Adrenal gland (tissue), 19 donors: ENCODE results near the gene SOX21. TPM values are rescaled to one million over a fixed set of nuclear protein-coding genes. Genes with fewer than 3 reads are reported as not detected.

Experiments used
- DNase-seq, 7 donors: peaks; one replicate each; pipeline ENCODE4 v3.0.0-alpha.2; 2019 to 2020
- H3K27ac ChIP-seq, 5 donors: fragments of 200-600 bp; sonication (generic) in 4 of 5; 1 replicate in 3 of 5; 2 replicates in 2 of 5; pipeline versions ENCODE4 v1.5.1 to v1.8.0; 2016 to 2020; ENCODE audit warnings: mild to moderate bottlenecking in 1 of 5
- H3K27me3 ChIP-seq: fragments of 200-600 bp; 2 replicates; pipeline ENCODE4 v1.8.0; 2021
- H3K36me3 ChIP-seq, 2 donors: fragments of 200-600 bp; replicated peaks in 1 of 2; 1 replicate in 1 of 2; 2 replicates in 1 of 2; pipeline versions ENCODE4 v1.5.1 to v1.8.0; 2018 to 2022
- H3K4me1 ChIP-seq, 2 donors: fragments of 200-600 bp; replicated peaks in 1 of 2; 1 replicate in 1 of 2; 2 replicates in 1 of 2; pipeline versions ENCODE4 v1.5.1 to v1.8.0; 2018 to 2021
- H3K4me3 ChIP-seq, 4 donors: fragments of 200-600 bp; sonication (generic) in 3 of 4; one replicate each; pipeline ENCODE4 v1.5.1; 2016 to 2018
- H3K9me3 ChIP-seq, 3 donors: fragments of 200-600 bp; sonication (generic) in 1 of 3; replicated peaks in 1 of 3; 1 replicate in 2 of 3; 2 replicates in 1 of 3; pipeline versions ENCODE4 v1.5.1 to v1.8.0; 2016 to 2021
- POLR2A ChIP-seq, 2 donors: fragments of 450-650 bp; IDR thresholded peaks; one replicate each; pipeline ENCODE4 v1.6.1; 2017; ENCODE audit warnings: antibody characterized with exemption in 2 of 2, mild to moderate bottlenecking in 2 of 2, moderate library complexity in 1 of 2
- WGBS, 4 donors: extraction: QIAGEN DNeasy Blood & Tissue Kit in 2 of 4; methylation state at CpG; one replicate each; pipeline versions ENCODE4 v1.1.5 to v1.1.7; 2013 to 2017; 5-methylcytosine and 5-hydroxymethylcytosine counted together
- intact Hi-C, 2 donors: fragments of 100-400 bp; cut with DNase I; formaldehyde crosslinking; loops; one replicate each; pipeline versions ENCODE4 v1.14.1 to v1.15.0; 2022 to 2023
- long read RNA-seq, 10 donors: library from polyadenylated mRNA in 3 of 10; unstranded in 2 of 10; stranded (forward) in 1 of 10; transcript quantifications; one replicate each; pipeline ENCODE4 v2.0.0 and lab custom pipeline, GENCODE V29; 2021 to 2026
- polyA plus RNA-seq, 3 donors: library from polyadenylated mRNA; stranded (reverse); fragments of 200-250 nt in 2 of 3; fragments of 350-450 nt in 1 of 3; fragmentation: Illumina TruSeq in 1 of 3; extraction: RNeasy Lipid Tissue Mini Kit (QIAGEN cat#74804) in 1 of 3; gene quantifications; one replicate each; pipeline ENCODE4 v1.2.3, GENCODE V29; 2013 to 2014
- total RNA-seq, 9 donors: library from RNA; depleted of rRNA in 4 of 9; stranded (reverse); fragments of >200 nt in 4 of 9; fragments of 120-200 nt in 1 of 9; fragmentation: NEBNext Ultra II Directional in 1 of 9; extraction: Animal tissue kit (Norgen Biotek cat#: 25700) in 1 of 9; gene quantifications; one replicate each; pipeline versions ENCODE4 v1.1.0 to v1.2.4, GENCODE V29; 2013 to 2023
- TF ChIP-seq, protein P1 (sequence below), 6 experiments: fragments of 450-650 bp in 4 of 6; fragments of 200-600 bp in 2 of 6; sonication (generic) in 1 of 6; IDR thresholded peaks; 1 replicate in 5 of 6; 2 replicates in 1 of 6; pipeline versions ENCODE4 v1.5.1 to v1.8.0; 2016 to 2021; ENCODE audit warnings: antibody characterized with exemption in 6 of 6, mild to moderate bottlenecking in 2 of 6, moderate library complexity in 1 of 6
- donor health status: healthy with polysubstance abuse.
- donor health status: Bipolar disorder and iron deficiency.
- donor health status: DM: yes; HTN: yes; CAD: no.
- donor health status: DM: no; HTN: no; CAD: no.
- donor health status: DM: no; HTN: no; CAD: no.
- donor health status: DM: yes; HTN: yes; CAD: no.

The SOX21 gene
- total RNA-seq (not detected), polyA plus RNA-seq (not detected)
- long read RNA-seq, donor 1 = 0 reads
- long read RNA-seq, donor 2 = 0 reads
- long read RNA-seq, donor 3 = 0 reads
- long read RNA-seq, donor 4 = 0 reads
- long read RNA-seq, donor 5 = 0 reads
- long read RNA-seq, donor 6 = 0 reads
- long read RNA-seq, donor 7 = 0 reads
- long read RNA-seq, donor 8 = 0 reads
- long read RNA-seq, donor 9 = 0 reads
- long read RNA-seq, donor 10 = 0 reads

DNA sequence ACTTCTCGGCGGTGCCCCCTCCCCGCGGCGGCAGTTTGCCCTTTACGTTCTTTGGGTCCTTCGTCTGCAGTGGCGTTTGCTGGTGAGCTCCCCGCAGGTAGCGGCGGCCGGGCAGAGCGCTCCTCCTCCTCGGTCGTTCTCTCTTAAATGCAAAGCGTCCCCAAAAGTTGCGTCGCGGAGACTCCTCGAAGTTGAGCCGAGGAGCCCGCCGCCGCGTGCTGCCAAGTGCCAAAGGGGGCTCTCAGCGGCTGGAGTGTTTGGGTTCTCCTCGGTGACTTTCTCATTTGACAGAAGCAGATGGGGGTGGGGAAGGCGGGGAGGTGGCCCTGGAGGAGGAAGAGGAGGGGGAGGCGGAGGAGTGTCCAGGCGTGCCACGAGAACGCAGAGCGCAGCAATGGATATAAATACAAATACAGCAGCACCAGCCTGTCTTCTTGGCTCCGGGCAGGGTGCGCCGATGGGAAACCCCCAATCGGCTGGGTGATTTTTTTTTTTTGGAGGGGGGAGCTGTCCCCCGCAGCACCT is at the start of gene SOX21:
TSS of gene SOX21 (minus strand) at position 259 of the 525 bp plus-strand sequence. CDS start 496 bp downstream, outside the sequence.
- H3K27me3 ChIP-seq = peaks cover 68% of the 10 kb centered on the region
- no peaks in the 10 kb centered on the region for H3K9me3 ChIP-seq
- H3K4me3 ChIP-seq = peak within 1 kb of the TSS in 1 of 4 donors; percentile 28
- DNase-seq = no peak
- peaks cover 0 to 20% of the 10 kb centered on the region in 2 donors for H3K4me1 ChIP-seq
- WGBS, 4 donors = 1 to 4% (median 2%) methylated on average over 8 to 38 of the region's 38 CpGs
- intact Hi-C loops = no loop called here
- no peaks in the 10 kb centered on the region for H3K36me3 ChIP-seq
- TF ChIP-seq, protein P1, sequence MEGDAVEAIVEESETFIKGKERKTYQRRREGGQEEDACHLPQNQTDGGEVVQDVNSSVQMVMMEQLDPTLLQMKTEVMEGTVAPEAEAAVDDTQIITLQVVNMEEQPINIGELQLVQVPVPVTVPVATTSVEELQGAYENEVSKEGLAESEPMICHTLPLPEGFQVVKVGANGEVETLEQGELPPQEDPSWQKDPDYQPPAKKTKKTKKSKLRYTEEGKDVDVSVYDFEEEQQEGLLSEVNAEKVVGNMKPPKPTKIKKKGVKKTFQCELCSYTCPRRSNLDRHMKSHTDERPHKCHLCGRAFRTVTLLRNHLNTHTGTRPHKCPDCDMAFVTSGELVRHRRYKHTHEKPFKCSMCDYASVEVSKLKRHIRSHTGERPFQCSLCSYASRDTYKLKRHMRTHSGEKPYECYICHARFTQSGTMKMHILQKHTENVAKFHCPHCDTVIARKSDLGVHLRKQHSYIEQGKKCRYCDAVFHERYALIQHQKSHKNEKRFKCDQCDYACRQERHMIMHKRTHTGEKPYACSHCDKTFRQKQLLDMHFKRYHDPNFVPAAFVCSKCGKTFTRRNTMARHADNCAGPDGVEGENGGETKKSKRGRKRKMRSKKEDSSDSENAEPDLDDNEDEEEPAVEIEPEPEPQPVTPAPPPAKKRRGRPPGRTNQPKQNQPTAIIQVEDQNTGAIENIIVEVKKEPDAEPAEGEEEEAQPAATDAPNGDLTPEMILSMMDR (IDR thresholded peaks at IDR 0.05) = no peak
- TF ChIP-seq POLR2A (IDR thresholded peaks at IDR 0.05) = no peak
- no peak within 1 kb of the TSS for H3K27ac ChIP-seq

DNA sequence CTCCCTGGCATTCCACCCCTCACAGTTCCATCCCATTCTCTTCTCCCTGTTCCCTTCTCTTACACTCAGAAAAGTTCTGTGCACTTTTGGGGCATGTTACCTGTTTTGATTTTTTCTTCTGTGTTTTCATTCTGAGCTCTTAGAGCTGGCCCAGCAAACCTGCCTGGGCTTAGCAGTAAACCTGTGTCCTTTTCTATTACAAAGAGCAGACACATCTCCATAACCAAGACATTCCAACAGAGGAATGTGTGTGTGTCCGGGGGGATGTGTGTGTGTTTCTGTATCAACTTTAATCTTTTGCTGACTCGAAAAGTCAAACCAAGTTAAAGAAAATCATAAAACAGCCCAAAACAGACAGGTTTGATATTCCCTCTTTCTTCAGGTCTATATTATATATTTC is 49.1 kb upstream of the SOX21 start:
- WGBS, 4 donors = 29 to 48% (median 35%) methylated on average over 2 of the region's 2 CpGs
- Histone ChIP-seq H3K27ac (no peak overlapping the region), H3K4me3 (no peak overlapping the region), H3K4me1 (no peaks in the 10 kb centered on the region), H3K9me3 (no peaks in the 10 kb centered on the region), H3K27me3 (no peaks in the 10 kb centered on the region), H3K36me3 (no peaks in the 10 kb centered on the region)
- DNase-seq = no peak
- TF ChIP-seq, protein P1 (IDR thresholded peaks at IDR 0.05) = no peak
- TF ChIP-seq POLR2A (IDR thresholded peaks at IDR 0.05) = no peak
- intact Hi-C loops = no loop called here

DNA sequence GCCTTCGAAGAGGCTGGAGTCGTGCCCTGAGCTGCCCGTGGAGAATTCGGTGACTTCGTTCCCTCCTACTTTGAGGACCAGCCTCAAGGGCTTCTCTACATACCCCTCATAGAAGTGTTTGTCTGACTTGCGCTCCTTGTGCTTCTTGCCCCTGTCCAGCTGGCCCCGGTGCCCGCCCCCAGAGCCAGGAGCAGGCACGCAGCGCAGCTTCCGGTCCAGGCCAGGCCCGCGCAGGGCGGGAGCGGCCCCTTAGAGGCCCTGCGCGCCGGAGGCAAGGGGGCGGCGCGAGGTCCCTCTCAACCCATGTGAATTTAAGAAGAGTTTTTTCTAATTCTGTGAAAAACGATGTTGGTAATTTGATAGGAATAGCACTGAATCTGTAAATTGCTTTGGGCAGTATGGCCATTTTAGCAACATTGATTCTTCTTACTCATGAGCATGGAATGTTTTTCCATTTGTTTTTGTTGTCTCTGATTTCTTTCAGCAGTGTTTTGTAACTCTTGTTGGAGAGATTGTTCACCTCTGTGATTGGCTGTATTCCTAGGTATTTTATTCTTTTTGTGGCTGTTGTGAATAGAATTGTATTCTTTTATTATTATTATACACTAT is 46.9 kb upstream of the SOX21 start:
- no peak overlapping the region for H3K4me3 ChIP-seq
- WGBS, 4 donors = 89 to 95% (median 92%) methylated on average over 22 of the region's 22 CpGs
- H3K27ac ChIP-seq = no peak overlapping the region
- no peak for TF ChIP-seq POLR2A (IDR thresholded peaks at IDR 0.05)
- TF ChIP-seq, protein P1 (IDR thresholded peaks at IDR 0.05) = no peak
- intact Hi-C loops = no loop called here
- no peak for DNase-seq
- H3K27me3 ChIP-seq = no peaks in the 10 kb centered on the region
- no peaks in the 10 kb centered on the region for H3K9me3 ChIP-seq
- H3K4me1 ChIP-seq = no peaks in the 10 kb centered on the region
- H3K36me3 ChIP-seq = no peaks in the 10 kb centered on the region

- 53 to 61% (median 59%) methylated on average over 5 of the region's 5 CpGs for WGBS, 4 donors
- Histone ChIP-seq H3K4me3 (no peak overlapping the region), H3K9me3 (no peaks in the 10 kb centered on the region), H3K27ac (no peak overlapping the region), H3K36me3 (no peaks in the 10 kb centered on the region), H3K27me3 (no peaks in the 10 kb centered on the region), H3K4me1 (no peaks in the 10 kb centered on the region)
- no peak for DNase-seq
- intact Hi-C loops = no loop called here
- no peak for TF ChIP-seq POLR2A (IDR thresholded peaks at IDR 0.05)
- TF ChIP-seq, protein P1 (IDR thresholded peaks at IDR 0.05) = no peak
These were observed 46.2 kb upstream of the SOX21 start for GRCh38 chr13:94758436-94758960.
